T-helper 2 cell treated with Interferon-gamma antibody and Interleukin-4, amounts not matched to agents 5 μg/mL and 100 μg/mL, for 36 hours (primary cell): ENCODE data around the gene CSNK1A1L.
"Not testable (repeated sequence)": the region's sequence is repeated elsewhere in the genome, so short reads cannot be mapped to it uniquely, and the experiment has no call there.

Source experiments
- DNase-seq: peaks from one replicate; pipeline ENCODE4 v3.0.0; 2021; ENCODE audit warnings: low spot score
- H3K27ac Mint-ChIP-seq: one replicate; pipeline ENCODE4 v1.8.0; 2021; ENCODE audit warnings: mild to moderate bottlenecking, mixed read lengths
- H3K27me3 Mint-ChIP-seq: one replicate; pipeline ENCODE4 v1.8.0; 2021; ENCODE audit warnings: low read depth, mixed read lengths
- H3K36me3 Mint-ChIP-seq: one replicate; pipeline ENCODE4 v1.8.0; 2021; ENCODE audit warnings: low read depth, mixed read lengths
- H3K4me1 Mint-ChIP-seq: one replicate; pipeline ENCODE4 v1.8.0; 2021; ENCODE audit warnings: low read depth, mixed read lengths
- H3K4me3 Mint-ChIP-seq: one replicate; pipeline ENCODE4 v1.8.0; 2022; ENCODE audit warnings: mild to moderate bottlenecking, moderate library complexity, mixed read lengths
- H3K9me3 Mint-ChIP-seq: one replicate; pipeline ENCODE4 v1.8.0; 2021; ENCODE audit warnings: mixed read lengths

The CSNK1A1L gene

GRCh38 chr13:37065890-37066526 is 39.5 kb downstream of the CSNK1A1L start:
- Mint-ChIP-seq H3K9me3 (no peaks in the 10 kb centered on the region), H3K4me1 (no peaks in the 10 kb centered on the region), H3K27me3 (peaks cover 10% of the 10 kb centered on the region), H3K27ac (no peak overlapping the region), H3K4me3 (no peak overlapping the region), H3K36me3 (no peaks in the 10 kb centered on the region)
- DNase-seq, result no peak

- H3K9me3 Mint-ChIP-seq, result no peaks in the 10 kb centered on the region
- peaks cover 12% of the 10 kb centered on the region for H3K4me1 Mint-ChIP-seq
- H3K27me3 Mint-ChIP-seq, result peaks cover 10% of the 10 kb centered on the region
- peak overlapping the region; percentile 89 for H3K4me3 Mint-ChIP-seq
- no peak for DNase-seq
- H3K36me3 Mint-ChIP-seq, result peaks cover 23% of the 10 kb centered on the region
- H3K27ac Mint-ChIP-seq, result peak overlapping the region; percentile 96
Measured at GRCh38 chr13:37059848-37060192, 45.6 kb downstream of the CSNK1A1L start.

- peak; percentile 87 for DNase-seq
- Mint-ChIP-seq H3K36me3 (peaks cover 29% of the 10 kb centered on the region), H3K4me1 (peaks cover 12% of the 10 kb centered on the region), H3K4me3 (peak within 1 kb of the TSS; percentile 89), H3K27ac (peak within 1 kb of the TSS; percentile 96), H3K9me3 (no peaks in the 10 kb centered on the region), H3K27me3 (peaks cover 7% of the 10 kb centered on the region)
Measured at GRCh38 chr13:37058910-37059847, 46.3 kb downstream of the CSNK1A1L start, which contains the start of gene SUPT20H. TSS of gene SUPT20H (minus strand) at chr13:37059688. CDS start at chr13:37051490, 8,198 bp downstream.

GRCh38 chr13:37056228-37056627 is 49.2 kb downstream of the CSNK1A1L start:
- peaks cover 26% of the 10 kb centered on the region for H3K4me1 Mint-ChIP-seq
- peaks cover 55% of the 10 kb centered on the region for H3K36me3 Mint-ChIP-seq
- H3K27ac Mint-ChIP-seq, H3K4me3 Mint-ChIP-seq, H3K27me3 Mint-ChIP-seq, H3K9me3 Mint-ChIP-seq, DNase-seq: not testable (repeated sequence)
